HepG2 (cell line): ENCODE measurements around the gene TACC3. TPM values are rescaled to one million over a fixed set of nuclear protein-coding genes. Genes with fewer than 3 reads are reported as not detected.

ENCODE experiments used
- ARID5B ChIP-seq: IDR thresholded peaks from 2 replicates; pipeline ENCODE4 v1.4.0; 2020; ENCODE audit warnings: mild to moderate bottlenecking, missing genetic modification reagents
- BRD4 ChIP-seq: sonication (generic); formaldehyde crosslinking; IDR thresholded peaks from 2 replicates; pipeline ENCODE4 v1.4.0; 2020; ENCODE audit warnings: missing genetic modification reagents
- CREM ChIP-seq, 2 experiments: sonication (generic) in 1 of 2; formaldehyde crosslinking in 1 of 2; IDR thresholded peaks; 2 replicates each; pipeline versions ENCODE4 v1.4.0 to v1.6.1; 2016 to 2020; ENCODE audit warnings: antibody characterized with exemption in 1 of 2, mild to moderate bottlenecking in 1 of 2, missing genetic modification reagents in 1 of 2
- FOXA1 ChIP-seq, 2 experiments: fragments of 450-650 bp in 1 of 2; sonication (generic) in 1 of 2; formaldehyde crosslinking in 1 of 2; IDR thresholded peaks; 2 replicates each; pipeline versions ENCODE4 v1.4.0 to v1.6.1; 2016 to 2020; ENCODE audit warnings: missing genetic modification reagents in 1 of 2
- HINFP ChIP-seq: sonication (generic); formaldehyde crosslinking; IDR thresholded peaks from 2 replicates; pipeline ENCODE4 v1.4.0; 2020; ENCODE audit warnings: low read depth, mild to moderate bottlenecking, missing genetic modification reagents
- MYPOP ChIP-seq: sonication (generic); formaldehyde crosslinking; IDR thresholded peaks from 2 replicates; pipeline ENCODE4 v1.8.1; 2023; ENCODE audit warnings: mild to moderate bottlenecking, moderate library complexity, missing genetic modification reagents
- NFKB2 ChIP-seq: sonication (generic); formaldehyde crosslinking; IDR thresholded peaks from 2 replicates; pipeline ENCODE4 v1.4.0; 2020; ENCODE audit warnings: missing genetic modification reagents, borderline replicate concordance
- RNF2 ChIP-seq: fragments of 450-650 bp; conservative IDR thresholded peaks from 2 replicates; pipeline ENCODE4 v1.6.1; 2016; ENCODE audit warnings: low read depth
- SOX13 ChIP-seq, 3 experiments: fragments of 450-650 bp in 1 of 3; sonication (generic) in 1 of 3; formaldehyde crosslinking in 1 of 3; IDR thresholded peaks in 2 of 3; conservative IDR thresholded peaks in 1 of 3; 2 replicates each; pipeline versions ENCODE4 v1.5.0 to v1.6.1; 2016 to 2020; ENCODE audit warnings: antibody characterized with exemption in 1 of 3, mild to moderate bottlenecking in 1 of 3, missing compliant biosample characterization in 1 of 3, missing genetic modification reagents in 1 of 3, moderate library complexity in 1 of 3
- TMF1 ChIP-seq: sonication (generic); formaldehyde crosslinking; IDR thresholded peaks from 2 replicates; pipeline ENCODE4 v1.8.1; 2022; ENCODE audit warnings: low read depth, missing genetic modification reagents
- ZNF10 ChIP-seq: sonication (generic); formaldehyde crosslinking; IDR thresholded peaks from 2 replicates; pipeline ENCODE4 v1.4.0; 2020; ENCODE audit warnings: mild to moderate bottlenecking, low read depth, missing genetic modification reagents, borderline replicate concordance
- ZNF354B ChIP-seq: sonication (generic); formaldehyde crosslinking; IDR thresholded peaks from 2 replicates; pipeline ENCODE4 v1.8.0; 2022; ENCODE audit warnings: mild to moderate bottlenecking, missing genetic modification reagents
- polyA plus RNA-seq, 8 experiments: library from polyadenylated mRNA; depleted of rRNA in 3 of 8; stranded (reverse) in 7 of 8; unstranded in 1 of 8; fragments of >200 nt; fragmentation: Illumina TruSeq in 4 of 8; extraction: Trizol in 4 of 8; gene quantifications; 2 replicates each; pipeline versions ENCODE4 v1.2.1 to v1.2.3, GENCODE V29; 2011 to 2016; ENCODE audit warnings: low read depth in 4 of 8, missing spikeins in 1 of 8, mixed read lengths in 1 of 8; ENCODE audit not compliant: insufficient read depth in 1 of 8
- total RNA-seq, 5 experiments: library from RNA; depleted of rRNA; stranded (reverse); fragments of >200 nt; fragmentation: Illumina TruSeq; extraction: Trizol; gene quantifications; 2 replicates each; pipeline ENCODE4 v1.2.3, GENCODE V29; 2016; ENCODE audit warnings: low read depth in 1 of 5
- TF ChIP-seq, protein P1 (sequence below): sonication (generic); formaldehyde crosslinking; IDR thresholded peaks from 2 replicates; pipeline ENCODE4 v1.5.0; 2020; ENCODE audit warnings: missing genetic modification reagents
- TF ChIP-seq, protein P2 (sequence below): sonication (generic); formaldehyde crosslinking; IDR thresholded peaks from 2 replicates; pipeline ENCODE4 v1.5.0; 2020; ENCODE audit warnings: mild to moderate bottlenecking, missing genetic modification reagents, moderate library complexity

The TACC3 gene
- total and polyA plus RNA-seq, 2 of the 13 experiments (the other 11 are each of a cell fraction or from before 2014, with no cell fraction given) = 20.3 to 21.2 TPM

- TF ChIP-seq TMF1 (CRISPR knock-in tag) = peak; percentile 99
- peak; percentile 65; the same call in 1 of the 2 replicates for TF ChIP-seq CREM (IDR thresholded peaks at IDR 0.05)
- TF ChIP-seq CREM (CRISPR knock-in tag; IDR thresholded peaks at IDR 0.05) = 0 out of 2 replicates have a peak, but pooled peaks have one; percentile 15
- peak; percentile 99 for TF ChIP-seq RNF2
- peak; percentile 93 for TF ChIP-seq HINFP (CRISPR knock-in tag)
- TF ChIP-seq, protein P1, sequence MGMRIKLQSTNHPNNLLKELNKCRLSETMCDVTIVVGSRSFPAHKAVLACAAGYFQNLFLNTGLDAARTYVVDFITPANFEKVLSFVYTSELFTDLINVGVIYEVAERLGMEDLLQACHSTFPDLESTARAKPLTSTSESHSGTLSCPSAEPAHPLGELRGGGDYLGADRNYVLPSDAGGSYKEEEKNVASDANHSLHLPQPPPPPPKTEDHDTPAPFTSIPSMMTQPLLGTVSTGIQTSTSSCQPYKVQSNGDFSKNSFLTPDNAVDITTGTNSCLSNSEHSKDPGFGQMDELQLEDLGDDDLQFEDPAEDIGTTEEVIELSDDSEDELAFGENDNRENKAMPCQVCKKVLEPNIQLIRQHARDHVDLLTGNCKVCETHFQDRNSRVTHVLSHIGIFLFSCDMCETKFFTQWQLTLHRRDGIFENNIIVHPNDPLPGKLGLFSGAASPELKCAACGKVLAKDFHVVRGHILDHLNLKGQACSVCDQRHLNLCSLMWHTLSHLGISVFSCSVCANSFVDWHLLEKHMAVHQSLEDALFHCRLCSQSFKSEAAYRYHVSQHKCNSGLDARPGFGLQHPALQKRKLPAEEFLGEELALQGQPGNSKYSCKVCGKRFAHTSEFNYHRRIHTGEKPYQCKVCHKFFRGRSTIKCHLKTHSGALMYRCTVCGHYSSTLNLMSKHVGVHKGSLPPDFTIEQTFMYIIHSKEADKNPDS (CRISPR knock-in tag) = no peak
- TF ChIP-seq SOX13 (IDR thresholded peaks at IDR 0.05) = no peak
- TF ChIP-seq SOX13 (CRISPR knock-in tag; conservative IDR thresholded peaks at IDR 0.05 in 1 of 2, IDR thresholded peaks at IDR 0.05 in 1 of 2) = peak in 1 of 2 experiments; percentile 56; a peak in 2 of 4 replicates
- TF ChIP-seq NFKB2 (CRISPR knock-in tag) = peak; percentile 99
- no peak for TF ChIP-seq FOXA1 (IDR thresholded peaks at IDR 0.05)
- no peak for TF ChIP-seq FOXA1 (CRISPR knock-in tag; IDR thresholded peaks at IDR 0.05)
- no peak; the same call in 1 of the 2 replicates for TF ChIP-seq BRD4 (CRISPR knock-in tag)
- peak; percentile 97; the same call in 1 of the 2 replicates for TF ChIP-seq ZNF354B (CRISPR knock-in tag)
- no peak for TF ChIP-seq ZNF10 (CRISPR knock-in tag)
- TF ChIP-seq, protein P2, sequence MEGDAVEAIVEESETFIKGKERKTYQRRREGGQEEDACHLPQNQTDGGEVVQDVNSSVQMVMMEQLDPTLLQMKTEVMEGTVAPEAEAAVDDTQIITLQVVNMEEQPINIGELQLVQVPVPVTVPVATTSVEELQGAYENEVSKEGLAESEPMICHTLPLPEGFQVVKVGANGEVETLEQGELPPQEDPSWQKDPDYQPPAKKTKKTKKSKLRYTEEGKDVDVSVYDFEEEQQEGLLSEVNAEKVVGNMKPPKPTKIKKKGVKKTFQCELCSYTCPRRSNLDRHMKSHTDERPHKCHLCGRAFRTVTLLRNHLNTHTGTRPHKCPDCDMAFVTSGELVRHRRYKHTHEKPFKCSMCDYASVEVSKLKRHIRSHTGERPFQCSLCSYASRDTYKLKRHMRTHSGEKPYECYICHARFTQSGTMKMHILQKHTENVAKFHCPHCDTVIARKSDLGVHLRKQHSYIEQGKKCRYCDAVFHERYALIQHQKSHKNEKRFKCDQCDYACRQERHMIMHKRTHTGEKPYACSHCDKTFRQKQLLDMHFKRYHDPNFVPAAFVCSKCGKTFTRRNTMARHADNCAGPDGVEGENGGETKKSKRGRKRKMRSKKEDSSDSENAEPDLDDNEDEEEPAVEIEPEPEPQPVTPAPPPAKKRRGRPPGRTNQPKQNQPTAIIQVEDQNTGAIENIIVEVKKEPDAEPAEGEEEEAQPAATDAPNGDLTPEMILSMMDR (CRISPR knock-in tag) = no peak; the same call in 1 of the 2 replicates
- TF ChIP-seq ARID5B (CRISPR knock-in tag) = peak; percentile 70
- TF ChIP-seq MYPOP (CRISPR knock-in tag) = peak; percentile 95
Observed at GRCh38 chr4:1712216-1713002, 8.9 kb upstream of the TACC3 start, which contains the start of gene SLBP (continued).
